Hippocampal formation (tissue), 2 donors: ENCODE measurements around the gene MAMDC4.
A peak's percentile ranks its signal among the peaks of the same experiment; 100 is the strongest.
"Not testable (repeated sequence)": the region's sequence is repeated elsewhere in the genome, so short reads cannot be mapped to it uniquely, and the experiment has no call there.

Source experiments
- DNase-seq, 2 donors: peaks; one replicate each; lab custom pipeline; 2025; lab: John Stamatoyannopoulos, UW

The MAMDC4 gene

GRCh38 chr9:136839229-136840139 is 12.7 kb upstream of the MAMDC4 start:
- no peak for DNase-seq

- DNase-seq = no peak
Observed at GRCh38 chr9:136840140-136840876, 11.8 kb upstream of the MAMDC4 start.

DNA sequence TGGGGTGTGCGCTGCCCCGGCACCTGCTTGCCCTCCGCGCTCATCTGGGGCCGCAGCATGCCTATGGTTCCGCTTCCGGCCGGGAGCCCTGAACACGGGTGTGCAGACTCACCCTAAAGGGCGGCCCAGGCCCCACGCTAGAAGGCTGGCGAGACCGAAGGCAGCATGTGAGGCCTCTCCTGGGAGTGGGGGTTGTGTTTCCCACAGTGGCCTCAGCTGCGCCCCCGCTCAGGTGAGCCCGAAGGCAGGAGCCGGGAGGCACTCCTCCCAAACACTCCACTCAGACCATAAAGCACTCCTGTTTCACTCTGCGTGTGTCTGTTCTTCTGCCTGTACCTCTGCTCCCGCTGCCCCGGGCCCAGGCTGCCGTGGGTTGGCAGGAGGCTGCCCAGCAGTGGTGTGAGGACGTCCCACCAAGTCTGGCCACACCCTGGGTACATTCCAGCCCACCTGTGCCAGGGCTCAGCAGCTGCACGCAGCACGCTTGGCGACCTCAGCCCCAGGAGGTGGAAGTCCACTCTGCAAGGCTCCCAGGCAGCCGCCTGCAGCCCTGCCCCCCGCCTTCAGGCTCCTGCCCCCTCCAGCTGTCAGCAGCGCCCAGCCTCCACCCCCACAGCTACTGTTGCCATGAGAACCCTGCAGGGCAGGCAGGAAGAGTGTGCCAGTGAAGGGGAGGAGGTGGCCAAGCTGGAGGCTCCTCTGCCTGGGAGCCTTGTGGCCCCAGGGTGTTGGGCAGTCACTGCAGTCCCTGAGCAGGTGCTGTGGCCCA is 11.1 kb upstream of the MAMDC4 start:
- peak; percentile 63 to 76 for DNase-seq

- not testable (repeated sequence) for DNase-seq
Observed at GRCh38 chr9:136841646-136842379, 10.3 kb upstream of the MAMDC4 start.

DNA sequence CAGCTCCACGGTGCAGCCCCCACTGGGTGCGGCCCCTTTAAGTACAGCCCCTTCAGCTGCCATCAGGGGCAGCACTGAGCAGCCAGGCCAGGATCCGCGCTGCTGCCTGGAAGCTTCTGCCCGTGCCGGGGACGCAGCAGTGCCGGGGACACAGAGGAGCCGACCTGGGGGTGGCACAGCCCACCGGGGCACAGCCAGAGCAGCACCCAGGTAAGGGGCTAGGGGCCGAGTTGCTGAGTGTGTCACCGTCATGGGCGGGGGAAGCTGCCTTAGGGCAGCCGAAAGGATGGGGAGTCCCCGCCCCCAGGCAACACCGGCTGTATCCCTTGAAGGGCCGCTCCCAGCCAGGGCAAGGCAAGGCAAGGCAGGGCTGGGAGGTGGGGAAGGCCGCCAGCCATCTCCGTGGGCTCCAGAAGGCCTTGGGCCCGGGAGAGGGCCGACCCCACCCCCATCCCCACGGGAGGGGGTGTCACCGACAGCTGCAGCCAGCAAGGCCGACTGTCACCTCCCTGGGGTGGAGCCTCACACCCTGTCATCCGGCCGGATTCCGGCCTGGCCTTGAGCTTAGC is 9.7 kb upstream of the MAMDC4 start, which contains the start of gene AJM1:
AJM1 (plus strand) TSS at position 99 of the 569 bp plus-strand sequence. CDS start 1,937 bp downstream, outside the sequence.
- DNase-seq = peak; percentile 68 to 72

DNA sequence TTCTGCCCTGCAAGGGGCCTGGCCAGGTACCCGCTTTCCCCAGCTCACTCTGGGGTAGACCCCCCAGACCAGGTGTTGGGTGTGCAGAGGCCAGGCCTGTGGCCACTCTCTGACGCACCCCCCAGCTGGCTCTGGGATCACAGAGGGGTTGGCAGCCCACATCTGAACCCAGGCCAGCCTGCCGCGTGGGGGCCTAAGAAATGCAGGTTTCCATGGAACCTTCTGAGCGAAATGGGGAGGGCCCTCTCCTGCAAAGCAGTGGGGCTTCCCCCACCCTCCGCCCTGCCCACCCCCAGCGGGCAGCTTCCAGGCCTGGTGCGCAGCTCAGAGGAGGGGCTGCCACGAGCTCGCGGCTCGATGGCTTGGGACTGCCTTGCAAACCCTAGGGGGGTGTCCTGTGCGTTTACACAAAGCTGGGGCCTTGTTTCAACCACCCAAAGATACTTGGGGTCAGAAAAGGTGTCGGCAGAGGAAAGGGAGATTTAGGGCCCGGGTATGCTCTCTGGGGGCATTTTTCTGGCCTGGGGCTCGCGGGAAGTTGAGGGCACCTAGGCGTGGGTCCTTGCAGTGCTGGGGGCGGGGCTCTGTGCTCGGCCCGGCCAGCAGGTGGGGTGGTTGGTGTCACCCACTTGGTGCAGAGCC is 8.9 kb upstream of the MAMDC4 start:
- DNase-seq = peak in 1 of 2 donors; percentile 47

DNA sequence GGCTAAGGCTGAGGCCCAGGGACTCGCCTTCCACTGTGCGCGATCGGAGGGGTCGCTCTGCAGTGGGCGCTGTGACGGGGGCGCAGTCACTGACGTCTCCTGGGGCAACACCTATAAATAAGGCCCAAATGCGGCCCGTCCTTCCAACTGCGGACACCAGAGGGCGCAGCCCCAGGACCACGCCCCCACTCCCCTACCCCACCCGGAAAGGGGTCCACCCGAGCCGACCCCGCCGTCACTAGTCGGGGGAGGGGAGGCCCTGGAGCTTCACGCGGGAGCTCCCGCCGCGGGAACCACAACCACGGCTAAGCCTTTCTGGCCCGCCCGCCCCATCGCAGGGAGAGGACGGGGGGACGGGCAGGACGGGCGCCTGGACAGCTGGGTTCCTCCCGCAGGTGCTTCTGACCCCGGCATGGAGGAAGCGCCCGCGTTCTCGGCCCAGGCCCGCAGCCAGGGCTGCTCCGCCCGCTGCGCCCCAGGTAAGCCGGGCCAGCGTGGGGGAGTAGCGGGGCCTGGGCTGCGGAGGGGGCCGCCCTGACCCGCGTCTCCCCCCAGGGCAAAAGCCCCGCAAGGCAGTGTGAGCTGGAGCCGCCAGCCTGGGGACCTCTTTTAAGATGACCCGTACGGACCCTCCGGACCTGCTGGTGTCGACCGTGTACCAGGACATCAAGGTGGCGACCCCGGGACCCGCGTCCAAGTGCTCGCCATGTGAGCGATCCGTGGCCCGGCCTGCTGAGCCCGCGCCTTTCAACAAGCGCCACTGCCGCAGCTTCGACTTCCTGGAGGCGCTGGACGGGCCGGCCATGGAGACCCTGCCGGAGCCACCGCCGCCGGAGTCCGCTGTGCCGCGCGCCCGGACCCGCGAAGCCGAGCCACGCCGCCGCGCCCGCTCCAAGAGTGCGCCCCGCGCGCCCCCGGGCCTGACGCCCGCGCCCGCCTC is 8.1 kb upstream of the MAMDC4 start:
- peak in 1 of 2 donors; percentile 13 for DNase-seq

DNA sequence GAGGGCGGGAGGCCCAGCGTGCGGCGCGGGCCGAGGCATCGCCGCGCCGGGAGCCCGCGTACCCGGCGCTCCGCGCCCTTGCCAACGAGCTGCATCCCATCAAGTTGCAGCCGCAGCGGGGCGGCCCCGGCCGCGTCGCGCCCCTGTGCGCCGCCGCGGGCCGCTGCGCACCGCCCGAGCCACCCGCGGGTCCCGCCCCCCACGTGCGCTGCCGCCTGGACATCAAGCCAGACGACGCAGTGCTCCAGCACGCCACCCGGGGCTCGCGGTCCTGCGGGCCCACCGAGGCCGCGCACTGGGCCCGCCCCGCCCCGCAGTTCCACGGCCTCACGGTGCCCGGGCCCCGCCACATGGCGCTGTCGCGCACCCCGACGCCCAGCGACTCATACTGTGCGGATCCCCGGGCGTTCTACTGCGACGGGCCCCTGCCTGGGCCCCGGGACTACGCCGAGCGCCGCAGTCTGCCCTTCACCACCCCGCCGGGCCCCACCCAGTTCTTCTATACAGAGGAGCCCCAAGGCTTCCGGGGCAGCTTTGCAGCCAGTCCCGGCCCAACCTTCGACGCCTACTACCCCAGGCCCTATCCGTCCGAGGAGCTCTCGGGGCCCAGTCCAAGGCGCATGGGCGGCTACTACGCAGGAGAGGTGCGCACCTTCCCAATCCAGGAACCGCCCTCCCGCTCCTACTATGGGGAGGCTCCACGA is 7.2 kb upstream of the MAMDC4 start:
- no peak for DNase-seq

DNA sequence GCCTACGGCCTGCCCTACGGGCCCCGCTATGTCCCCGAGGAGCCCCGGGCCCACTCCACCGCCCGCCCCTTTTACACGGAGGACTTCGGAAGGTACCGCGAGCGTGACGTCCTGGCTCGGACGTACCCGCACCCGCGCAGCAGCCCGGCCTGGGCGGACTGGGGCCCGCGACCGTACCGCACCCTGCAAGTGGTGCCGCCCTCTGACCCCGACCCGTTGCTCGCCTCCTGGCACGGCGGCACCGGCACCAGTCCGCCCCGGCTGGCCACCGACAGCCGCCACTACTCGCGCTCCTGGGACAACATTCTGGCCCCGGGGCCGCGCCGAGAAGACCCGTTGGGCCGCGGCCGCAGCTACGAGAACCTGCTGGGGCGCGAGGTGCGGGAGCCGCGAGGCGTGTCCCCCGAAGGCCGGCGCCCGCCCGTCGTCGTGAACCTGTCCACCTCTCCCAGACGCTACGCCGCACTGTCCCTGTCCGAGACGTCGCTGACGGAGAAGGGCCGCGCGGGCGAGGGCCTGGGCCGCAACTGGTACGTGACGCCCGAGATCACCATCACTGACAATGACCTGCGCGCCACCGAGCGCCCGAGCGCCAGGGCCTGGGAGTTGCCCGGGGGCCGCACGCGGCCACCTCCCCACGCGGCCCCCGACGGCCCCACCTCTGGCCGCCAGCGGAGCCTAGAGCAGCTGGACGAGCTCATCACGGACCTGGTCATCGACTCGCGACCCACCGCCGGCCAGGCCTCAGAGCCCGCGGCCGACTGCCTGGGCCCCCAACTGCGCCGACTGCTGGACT is 6.5 kb upstream of the MAMDC4 start:
- no peak for DNase-seq

DNA sequence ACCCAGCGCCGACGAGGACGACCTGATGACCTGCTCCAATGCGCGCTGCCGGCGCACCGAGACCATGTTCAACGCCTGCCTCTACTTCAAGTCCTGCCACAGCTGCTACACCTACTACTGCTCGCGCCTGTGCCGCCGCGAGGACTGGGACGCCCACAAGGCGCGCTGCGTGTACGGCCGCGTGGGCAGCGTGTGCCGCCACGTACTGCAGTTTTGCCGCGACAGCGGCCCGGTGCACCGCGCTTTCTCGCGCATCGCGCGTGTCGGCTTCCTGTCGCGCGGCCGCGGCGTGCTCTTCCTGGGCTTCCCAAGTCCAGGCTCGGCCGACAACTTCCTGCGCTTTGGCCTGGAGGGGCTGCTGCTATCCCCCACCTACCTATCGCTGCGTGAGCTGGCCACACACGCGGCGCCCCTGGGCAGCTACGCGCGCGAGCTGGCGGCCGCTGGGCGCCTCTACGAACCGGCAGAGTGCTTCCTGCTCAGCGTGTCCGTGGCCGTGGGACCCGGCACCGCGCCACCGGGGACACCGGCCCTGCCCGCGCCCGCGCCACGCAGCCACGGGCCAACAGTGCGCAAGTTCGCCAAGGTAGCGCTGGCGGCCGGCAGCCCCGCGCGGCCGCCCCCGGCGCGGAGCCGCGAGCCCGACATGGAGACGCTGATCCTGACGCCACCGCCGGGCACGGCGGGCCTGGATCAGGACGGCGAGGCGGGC is 5.6 kb upstream of the MAMDC4 start:
- no peak for DNase-seq

GRCh38 chr9:136847088-136847825 is 4.9 kb upstream of the MAMDC4 start:
- DNase-seq = no peak

DNA sequence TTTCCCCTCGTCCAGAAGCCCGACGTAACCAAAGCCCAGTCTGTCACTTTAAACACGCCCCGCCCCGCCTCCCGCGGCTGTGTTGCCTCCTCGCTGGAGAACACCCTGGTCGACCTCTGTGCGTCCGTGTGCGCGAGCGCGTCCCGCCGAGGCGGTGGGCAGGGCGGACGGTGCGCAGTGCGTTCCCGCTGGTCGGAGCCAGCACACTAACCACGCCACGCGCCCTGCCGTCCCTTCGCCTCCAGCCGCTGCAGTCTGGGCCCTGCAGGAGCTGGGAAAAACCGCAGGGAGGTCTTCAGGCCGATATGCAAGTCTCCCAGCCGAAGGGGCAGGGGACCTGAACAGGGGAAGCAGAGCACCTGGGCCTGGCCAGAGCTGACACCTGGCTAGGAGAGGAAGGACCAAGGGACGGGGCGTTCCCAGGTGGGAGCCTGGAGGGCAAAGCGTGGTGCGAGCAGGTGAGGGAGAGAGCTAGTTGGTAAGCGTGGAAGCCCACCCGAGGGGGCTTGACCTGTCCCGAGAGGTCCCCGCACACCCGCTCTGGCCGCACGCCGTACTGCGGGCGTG is 4.2 kb upstream of the MAMDC4 start:
- no peak for DNase-seq

DNA sequence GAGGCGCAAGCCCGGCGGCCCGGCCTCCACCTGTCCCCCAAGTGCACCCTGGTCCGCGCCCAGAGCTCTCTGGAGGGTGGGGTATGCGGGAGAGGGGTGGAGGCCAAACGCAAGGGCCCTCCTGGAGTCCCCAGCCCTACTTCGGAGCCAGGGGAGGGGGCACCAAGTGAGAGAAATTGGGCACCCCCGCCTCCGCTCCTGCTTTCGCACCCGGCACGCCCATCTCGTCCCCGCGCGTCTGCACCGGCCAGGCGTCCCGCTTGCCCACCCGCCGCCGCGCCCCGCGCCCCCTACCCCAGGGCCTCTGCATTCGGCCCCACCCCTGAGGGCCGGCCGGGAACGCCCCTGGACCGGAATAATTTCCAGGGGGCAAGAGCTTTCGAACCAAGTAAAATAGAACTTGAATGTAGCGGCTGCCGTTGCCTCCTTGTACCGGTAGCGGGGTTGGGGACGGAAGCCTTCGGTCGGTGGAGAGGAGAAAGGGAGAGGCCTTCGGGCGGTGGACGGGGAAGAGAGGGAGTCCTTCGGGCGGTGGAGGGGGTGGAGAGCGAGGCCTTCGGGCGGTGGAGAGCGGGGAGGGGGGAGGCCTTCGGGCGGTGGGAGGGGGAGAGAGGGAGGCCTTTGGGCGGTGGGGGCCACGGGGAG is 3.6 kb upstream of the MAMDC4 start:
- DNase-seq = peak in 1 of 2 donors; percentile 70

DNA sequence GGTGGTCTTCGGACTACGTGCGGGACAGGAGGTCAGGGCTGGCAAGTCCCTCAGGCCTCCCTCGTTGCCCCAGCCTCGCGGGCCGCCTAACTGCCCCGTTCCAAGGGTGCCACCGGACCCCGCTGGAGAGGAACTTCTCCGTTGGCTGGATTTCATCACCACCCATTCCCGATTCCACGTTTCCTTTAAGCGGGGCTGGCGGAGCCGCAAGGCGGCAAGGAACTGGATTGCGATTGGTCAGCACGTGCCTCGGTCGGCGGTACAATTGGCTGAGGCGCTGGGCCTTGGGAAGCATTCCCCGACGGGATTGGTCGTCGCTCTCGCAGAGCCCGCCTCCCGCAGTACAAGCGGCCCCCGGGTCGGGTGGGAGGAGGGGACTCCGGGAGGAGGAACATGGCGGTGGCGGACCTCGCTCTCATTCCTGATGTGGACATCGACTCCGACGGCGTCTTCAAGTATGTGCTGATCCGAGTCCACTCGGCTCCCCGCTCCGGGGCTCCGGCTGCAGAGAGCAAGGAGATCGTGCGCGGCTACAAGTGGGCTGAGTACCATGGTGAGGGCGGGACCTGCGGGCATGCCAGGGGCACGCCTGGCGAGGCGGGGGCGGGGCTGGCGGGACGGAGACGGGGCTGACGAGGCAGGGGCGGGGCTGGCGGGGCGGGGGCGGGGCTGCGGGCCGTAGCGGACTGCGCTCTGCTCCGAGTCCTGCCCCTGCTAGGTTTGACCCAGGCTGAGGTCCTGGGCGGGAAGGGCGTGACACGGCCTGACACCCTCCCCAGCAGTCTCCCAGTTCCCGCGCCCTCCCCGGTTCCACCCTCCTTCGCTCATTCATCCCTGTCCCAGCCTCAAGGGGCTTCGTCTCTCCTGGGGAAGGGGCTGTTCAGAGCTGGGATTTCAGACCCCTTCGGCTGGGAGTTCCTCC is 2.8 kb upstream of the MAMDC4 start, which contains the start of gene PHPT1:
PHPT1 (plus strand) TSS at position 372 of the 922 bp plus-strand sequence; CDS start at position 394, 22 bp downstream.
- peak; percentile 98 for DNase-seq
